Caco-2 (cell line): ENCODE results near the gene BNIPL. TPM values are rescaled to one million over a fixed set of nuclear protein-coding genes. Genes with fewer than 3 reads are reported as not detected.

Source experiments
- BruUV-seq: library from RNA; stranded (reverse); fragments of 400-500 nt; replicated peaks from 2 replicates; lab custom pipeline; 2021; lab: Mats Ljungman, UMichigan
- CTCF ChIA-PET: fragments of 300-600 bp; sonication (Branson Sonifier 250); formaldehyde crosslinking; loops from one replicate; lab custom pipeline; 2022; ENCODE audit warnings: antibody characterized with exemption; lab: Charles Lee
- POLR2A ChIA-PET: fragments of 300-600 bp; sonication (Branson Sonifier 250); formaldehyde crosslinking; loops from one replicate; lab custom pipeline; 2022; ENCODE audit warnings: antibody characterized with exemption; lab: Charles Lee
- DNase-seq, 2 experiments: peaks; one replicate each; pipeline versions ENCODE4 v3.0.0 to v3.0.0-alpha.2; 2020 to 2022
- H3K27me3 ChIP-seq: replicated peaks from 2 replicates; pipeline ENCODE4 v1.6.0; 2011; ENCODE audit warnings: low read length; ENCODE audit not compliant: control insufficient read depth, insufficient read depth
- H3K36me3 ChIP-seq: 2 replicates; pipeline ENCODE4 v1.5.1; 2011; ENCODE audit warnings: low read length; ENCODE audit not compliant: control insufficient read depth, insufficient read depth
- H3K4me1 ChIP-seq: fragments of 250-450 bp; sonication (Bioruptor Pico); 2 replicates; pipeline ENCODE4 v1.5.1; 2020; ENCODE audit warnings: mild to moderate bottlenecking
- H3K4me3 ChIP-seq: 2 replicates; pipeline ENCODE4 v1.5.1; 2011; ENCODE audit warnings: low read depth, mild to moderate bottlenecking, control low read depth, low read length
- H3K9me3 ChIP-seq: fragments of 250-450 bp; sonication (Bioruptor Pico); 2 replicates; pipeline ENCODE4 v1.5.1; 2020; ENCODE audit warnings: mild to moderate bottlenecking, moderate library complexity
- H3K27ac Mint-ChIP-seq: one replicate; pipeline ENCODE4 v1.8.0; 2022; ENCODE audit warnings: mixed read lengths; ENCODE audit not compliant: unreplicated experiment
- H3K27me3 Mint-ChIP-seq: one replicate; pipeline ENCODE4 v1.8.0; 2022; ENCODE audit warnings: mixed read lengths; ENCODE audit not compliant: insufficient read depth, unreplicated experiment
- H3K36me3 Mint-ChIP-seq: one replicate; pipeline ENCODE4 v1.8.0; 2022; ENCODE audit warnings: mild to moderate bottlenecking, mixed read lengths; ENCODE audit not compliant: insufficient read depth, unreplicated experiment
- H3K4me1 Mint-ChIP-seq: one replicate; pipeline ENCODE4 v1.8.0; 2022; ENCODE audit warnings: low read depth, mixed read lengths; ENCODE audit not compliant: unreplicated experiment
- H3K4me3 Mint-ChIP-seq: one replicate; pipeline ENCODE4 v1.8.0; 2022; ENCODE audit warnings: mild to moderate bottlenecking, moderate library complexity, mixed read lengths; ENCODE audit not compliant: unreplicated experiment
- H3K9me3 Mint-ChIP-seq: one replicate; pipeline ENCODE4 v1.8.0; 2022; ENCODE audit warnings: mixed read lengths; ENCODE audit not compliant: unreplicated experiment
- CTCF ChIP-seq, 2 experiments: fragments of 200-600 bp in 1 of 2; IDR thresholded peaks; 1 replicate in 1 of 2; 2 replicates in 1 of 2; pipeline versions ENCODE4 v1.5.1 to v1.8.0; 2011 to 2022; ENCODE audit warnings: antibody characterized with exemption in 1 of 2, control low read depth in 1 of 2, inconsistent platforms in 1 of 2, low read depth in 1 of 2, low read length in 1 of 2, mild to moderate bottlenecking in 1 of 2, moderate library complexity in 1 of 2; ENCODE audit not compliant: insufficient read depth in 1 of 2, severe bottlenecking in 1 of 2, unreplicated experiment in 1 of 2
- intact Hi-C: fragments of 100-400 bp; cut with micrococcal nuclease; formaldehyde crosslinking; loops from one replicate; pipeline ENCODE4 v1.10.0; 2022; ENCODE audit not compliant: unreplicated experiment
- total RNA-seq: library from RNA; stranded (reverse); gene quantifications from 2 replicates; pipeline ENCODE4 v1.2.3, GENCODE V29; 2022

The BNIPL gene
- total RNA-seq, 1 experiment from 2014 or later: 1.9 TPM

DNA sequence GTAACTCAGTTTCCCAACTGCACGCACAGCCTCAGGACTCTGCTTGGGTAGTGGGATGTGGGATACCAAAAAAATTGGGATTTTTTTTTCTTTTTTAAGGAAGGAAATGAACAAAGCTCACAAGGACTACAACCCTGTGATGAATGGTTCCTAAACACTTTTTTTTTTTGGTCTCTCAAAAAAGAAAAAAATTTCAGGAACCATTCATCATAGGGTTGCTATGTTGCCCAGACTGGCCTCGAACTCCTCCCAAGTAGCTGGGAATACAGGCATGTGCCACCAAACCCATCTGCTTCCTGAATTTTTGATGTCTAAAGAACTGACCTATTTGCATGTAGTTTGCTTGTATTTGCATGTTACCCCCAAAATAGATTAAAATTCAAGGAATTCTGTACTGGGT, 36.5 kb upstream of the BNIPL start:
- no peak for DNase-seq
- Histone ChIP-seq H3K9me3 (no peaks in the 10 kb centered on the region), H3K36me3 (peaks cover 2% of the 10 kb centered on the region), H3K4me1 (peaks cover 12% of the 10 kb centered on the region; the same call in 1 of the 2 replicates), H3K27me3 (no peaks in the 10 kb centered on the region), H3K4me3 (no peak overlapping the region)
- TF ChIP-seq CTCF (IDR thresholded peaks at IDR 0.05; ENCODE audit: insufficient read depth in 1 of 2, low read depth in 1 of 2, low read length in 1 of 2, severe bottlenecking in 1 of 2, unreplicated experiment in 1 of 2): no peak
- POLR2A ChIA-PET: interaction anchor here (1.1 kb wide), 1 partner anchor 18 kb away, joined by 5 read pairs; the partner anchor contains the start of gene ANXA9
- BruUV-seq: no TSS peak
- CTCF ChIA-PET: interaction anchor here (1.5 kb wide), 1 partner anchor 18 kb away, joined by 4 read pairs; no protein-coding TSS in a partner anchor
- Mint-ChIP-seq H3K36me3 (peaks cover 19% of the 10 kb centered on the region), H3K4me3 (no peak overlapping the region), H3K27me3 (no peaks in the 10 kb centered on the region), H3K9me3 (no peaks in the 10 kb centered on the region), H3K27ac (no peak overlapping the region), H3K4me1 (peaks cover 21% of the 10 kb centered on the region)
- intact Hi-C loops: loop anchor here (10.0 kb wide), 1 partner anchor 435 kb away; no protein-coding TSS in a partner anchor

DNA sequence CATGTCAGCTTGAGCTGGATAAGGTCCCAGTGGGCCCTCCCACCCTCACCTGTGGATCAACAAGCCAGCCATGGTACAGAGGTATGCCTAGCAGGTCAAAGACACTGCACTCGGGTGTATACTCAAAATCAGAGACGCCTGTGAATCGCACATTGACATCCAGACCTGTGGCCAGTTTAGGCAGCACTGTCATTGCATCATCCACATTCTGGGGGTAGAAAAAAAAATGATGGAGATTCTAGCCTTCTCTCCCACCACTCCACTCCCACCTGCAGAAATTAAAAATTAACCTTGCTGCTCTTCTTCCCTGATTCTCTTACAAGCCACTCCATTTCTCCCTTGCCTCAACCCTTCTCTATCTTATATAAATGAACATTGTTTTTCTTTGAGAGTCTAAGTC, 36.0 kb upstream of the BNIPL start:
- Mint-ChIP-seq H3K4me3 (no peak overlapping the region), H3K4me1 (peaks cover 21% of the 10 kb centered on the region), H3K27me3 (no peaks in the 10 kb centered on the region), H3K36me3 (peaks cover 19% of the 10 kb centered on the region), H3K27ac (no peak overlapping the region), H3K9me3 (no peaks in the 10 kb centered on the region)
- no peak for DNase-seq
- H3K36me3 ChIP-seq: peaks cover 2% of the 10 kb centered on the region
- no peaks in the 10 kb centered on the region for H3K9me3 ChIP-seq
- ChIA-PET POLR2A (no interaction called here), CTCF (no interaction called here)
- peaks cover 10% of the 10 kb centered on the region; the same call in 1 of the 2 replicates for H3K4me1 ChIP-seq
- H3K27me3 ChIP-seq: no peaks in the 10 kb centered on the region
- TF ChIP-seq CTCF (IDR thresholded peaks at IDR 0.05; ENCODE audit: insufficient read depth in 1 of 2, low read depth in 1 of 2, low read length in 1 of 2, severe bottlenecking in 1 of 2, unreplicated experiment in 1 of 2): no peak
- BruUV-seq: no TSS peak
- H3K4me3 ChIP-seq: no peak overlapping the region
- intact Hi-C loops: loop anchor here (10.0 kb wide), 1 partner anchor 436 kb away; no protein-coding TSS in a partner anchor

- CTCF ChIA-PET: interaction anchor here (0.7 kb wide), 1 partner anchor 23 kb away, joined by 3 read pairs; no protein-coding TSS in a partner anchor
- Mint-ChIP-seq H3K27ac (no peak overlapping the region), H3K36me3 (peaks cover 11% of the 10 kb centered on the region), H3K9me3 (no peaks in the 10 kb centered on the region), H3K27me3 (no peaks in the 10 kb centered on the region), H3K4me3 (no peak overlapping the region), H3K4me1 (peaks cover 21% of the 10 kb centered on the region)
- BruUV-seq: no TSS peak
- POLR2A ChIA-PET: interaction anchor here (0.6 kb wide), 1 partner anchor 45 kb away, joined by 3 read pairs; no protein-coding TSS in a partner anchor
- intact Hi-C loops: loop anchor here (10.0 kb wide), 1 partner anchor 437 kb away; no protein-coding TSS in a partner anchor
- Histone ChIP-seq H3K36me3 (peaks cover 2% of the 10 kb centered on the region), H3K4me1 (peaks cover 9% of the 10 kb centered on the region; the same call in 1 of the 2 replicates), H3K27me3 (no peaks in the 10 kb centered on the region), H3K4me3 (no peak overlapping the region), H3K9me3 (no peaks in the 10 kb centered on the region)
- DNase-seq: no peak
- TF ChIP-seq CTCF (IDR thresholded peaks at IDR 0.05; ENCODE audit: insufficient read depth in 1 of 2, low read depth in 1 of 2, low read length in 1 of 2, severe bottlenecking in 1 of 2, unreplicated experiment in 1 of 2): no peak
Observed at GRCh38 chr1:151001602-151002001, 34.8 kb upstream of the BNIPL start.
